ENCODE results near the gene FKBP3. TPM values are rescaled to one million over a fixed set of nuclear protein-coding genes. Genes with fewer than 3 reads are reported as not detected.

Gene FKBP3
- total RNA-seq: 121 and 125 TPM in 2 replicates
- long read RNA-seq, transcript FKBP3-202 (7 exons, 1,346 nt): major isoform, 43 of 50 reads
- long read RNA-seq, partial matches to known transcripts: 3 of 50 reads
- long read RNA-seq, other reads (novel, unspliced or antisense): 4 of 50 reads

DNA sequence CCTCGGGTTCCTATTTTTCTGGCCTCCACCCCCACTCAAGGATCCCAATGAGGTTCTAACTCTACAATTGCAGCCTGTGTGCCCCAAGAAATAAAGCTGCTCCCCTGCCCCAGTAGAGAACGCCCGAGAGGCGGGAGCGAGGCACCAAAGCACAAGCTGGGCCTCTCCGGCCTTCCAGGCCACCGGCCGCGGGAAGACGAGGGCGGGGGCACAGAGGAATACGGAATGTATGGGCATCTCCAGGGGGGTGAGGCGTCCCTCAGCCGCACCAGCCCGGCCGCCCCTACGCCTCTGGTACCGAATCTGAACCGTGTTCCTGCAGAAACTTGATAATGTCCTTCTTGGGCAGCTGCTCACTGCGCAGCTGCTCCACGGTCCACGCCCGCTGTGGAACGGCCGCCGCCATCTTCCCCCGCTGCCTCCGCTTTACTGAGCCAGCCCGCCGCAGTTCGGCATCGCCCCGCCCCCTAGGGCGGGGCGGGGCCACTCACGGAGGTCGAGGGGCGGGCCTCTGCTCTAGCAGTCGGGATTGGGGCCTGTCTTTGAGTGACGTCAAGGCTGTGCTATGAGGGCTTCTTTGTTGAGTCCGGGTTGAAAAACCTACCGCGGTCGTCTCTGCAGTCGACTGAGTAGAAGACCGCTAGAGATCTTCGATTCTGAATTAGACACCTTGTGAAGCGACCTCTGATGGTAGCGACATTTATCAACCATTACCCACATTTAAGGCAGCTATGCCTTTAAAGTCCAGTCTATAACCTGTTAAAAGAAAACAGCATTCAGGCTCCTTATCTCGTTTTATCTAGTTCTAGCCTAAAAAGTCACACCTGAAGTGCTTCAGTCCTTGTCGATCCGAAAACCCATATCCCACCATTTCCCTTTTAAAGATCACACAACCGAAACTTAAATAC, at the start of gene FKBP3:
Gene FKBP3 (minus strand): TSS at position 431 of the 908 bp plus-strand sequence. CDS start 25 bp downstream, at position 406.
- peak; percentile 92 for DNase-seq (ENCODE audit: low spot score, unreplicated experiment)
- Mint-ChIP-seq H3K4me3 (ENCODE audit: low read depth) (peak within 1 kb of the TSS; percentile 96), H3K27ac (peak within 1 kb of the TSS; percentile 99), H3K27me3 (no peaks in the 10 kb centered on the region), H3K4me1 (ENCODE audit: low read depth) (peaks cover 27% of the 10 kb centered on the region), H3K9me3 (ENCODE audit: low read depth) (no peaks in the 10 kb centered on the region), H3K36me3 (ENCODE audit: insufficient read depth) (no peaks in the 10 kb centered on the region)
- no peak for TF ChIP-seq CTCF (IDR thresholded peaks at IDR 0.05; ENCODE audit: unreplicated experiment)

DNA sequence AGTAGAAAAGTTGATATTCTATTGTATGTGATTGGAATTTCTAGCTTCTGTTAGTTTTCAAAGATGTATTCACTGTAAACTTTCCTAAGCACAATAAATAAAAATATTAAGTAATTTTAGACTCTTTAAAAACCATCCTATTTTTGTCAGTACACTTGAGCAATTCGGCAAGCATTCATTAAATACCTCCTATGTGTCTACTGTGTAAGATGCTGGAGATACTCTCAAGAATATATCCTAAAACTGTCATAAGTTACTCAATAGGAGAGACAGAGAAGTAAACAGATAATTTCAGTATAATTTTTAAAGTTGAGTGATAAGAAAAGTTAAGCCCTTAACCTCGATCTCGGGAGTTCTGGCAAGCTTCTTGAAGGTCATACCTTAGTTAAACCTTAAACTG, 47.5 kb upstream of the FKBP3 start:
- Mint-ChIP-seq H3K27me3 (no peaks in the 10 kb centered on the region), H3K4me3 (ENCODE audit: low read depth) (no peak overlapping the region), H3K9me3 (ENCODE audit: low read depth) (no peaks in the 10 kb centered on the region), H3K36me3 (ENCODE audit: insufficient read depth) (peaks cover under 1% of the 10 kb centered on the region), H3K27ac (no peak overlapping the region), H3K4me1 (ENCODE audit: low read depth) (no peaks in the 10 kb centered on the region)
- no peak for DNase-seq (ENCODE audit: low spot score, unreplicated experiment)
- no peak for TF ChIP-seq CTCF (IDR thresholded peaks at IDR 0.05; ENCODE audit: unreplicated experiment)

DNA sequence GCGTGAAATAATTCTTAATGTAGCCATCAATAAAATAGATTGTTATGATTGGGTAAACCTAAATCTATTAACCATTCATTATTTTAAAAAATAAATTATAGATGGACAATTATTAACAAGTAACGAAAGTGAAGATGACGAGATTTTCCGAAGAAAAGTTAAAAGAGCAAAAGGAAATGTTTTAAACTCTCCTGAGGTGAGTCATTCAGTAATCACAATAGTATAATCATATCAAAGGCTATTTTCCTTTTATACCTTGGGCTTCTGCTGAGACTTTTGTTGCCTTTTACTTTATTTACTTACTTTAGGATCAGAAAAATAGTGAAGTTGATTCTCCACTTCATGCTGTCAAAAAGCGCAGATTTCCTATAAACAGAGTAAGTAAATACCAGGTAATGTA, 47.0 kb upstream of the FKBP3 start:
- Mint-ChIP-seq H3K9me3 (ENCODE audit: low read depth) (no peaks in the 10 kb centered on the region), H3K4me3 (ENCODE audit: low read depth) (no peak overlapping the region)

DNA sequence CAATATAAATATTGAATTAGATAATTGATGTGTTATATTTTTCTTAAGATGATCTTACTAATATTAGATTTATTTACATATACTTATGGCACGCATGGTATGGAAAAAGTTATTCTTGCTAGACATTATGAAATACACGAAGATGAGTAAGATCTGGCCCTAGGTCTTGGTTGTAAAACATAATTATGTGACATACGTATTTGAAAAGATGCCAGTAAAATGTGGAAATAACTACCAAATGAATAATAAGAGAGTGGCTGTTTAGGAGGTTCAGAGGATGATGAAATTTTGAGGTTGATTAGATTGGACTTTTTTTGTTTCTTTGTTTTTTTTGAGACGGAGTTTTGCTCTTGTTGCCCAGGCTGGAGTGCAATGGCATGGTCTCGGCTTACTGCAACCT, 42.8 kb upstream of the FKBP3 start:
- Mint-ChIP-seq H3K9me3 (ENCODE audit: low read depth) (no peaks in the 10 kb centered on the region), H3K27me3 (no peaks in the 10 kb centered on the region), H3K27ac (no peak overlapping the region), H3K4me3 (ENCODE audit: low read depth) (no peak overlapping the region), H3K36me3 (ENCODE audit: insufficient read depth) (no peaks in the 10 kb centered on the region), H3K4me1 (ENCODE audit: low read depth) (no peaks in the 10 kb centered on the region)
- DNase-seq (ENCODE audit: low spot score, unreplicated experiment): no peak
- TF ChIP-seq CTCF (IDR thresholded peaks at IDR 0.05; ENCODE audit: unreplicated experiment): no peak

More for the DNA sequence above, 47.0 kb upstream of the FKBP3 start:
- no peak for DNase-seq (ENCODE audit: low spot score, unreplicated experiment)
- no peak for TF ChIP-seq CTCF (IDR thresholded peaks at IDR 0.05; ENCODE audit: unreplicated experiment)
- H3K27me3 Mint-ChIP-seq: no peaks in the 10 kb centered on the region
- no peaks in the 10 kb centered on the region for H3K4me1 Mint-ChIP-seq (ENCODE audit: low read depth)
- no peak overlapping the region for H3K27ac Mint-ChIP-seq
- H3K36me3 Mint-ChIP-seq (ENCODE audit: insufficient read depth): no peaks in the 10 kb centered on the region

GRCh38 chr14:45169906-45170305, 35.6 kb upstream of the FKBP3 start:
- no peak for DNase-seq (ENCODE audit: low spot score, unreplicated experiment)
- H3K36me3 Mint-ChIP-seq (ENCODE audit: insufficient read depth): peaks cover 2% of the 10 kb centered on the region
- no peak overlapping the region for H3K4me3 Mint-ChIP-seq (ENCODE audit: low read depth)
- no peaks in the 10 kb centered on the region for H3K4me1 Mint-ChIP-seq (ENCODE audit: low read depth)
- no peak overlapping the region for H3K27ac Mint-ChIP-seq
- no peaks in the 10 kb centered on the region for H3K27me3 Mint-ChIP-seq
- no peaks in the 10 kb centered on the region for H3K9me3 Mint-ChIP-seq (ENCODE audit: low read depth)
- TF ChIP-seq CTCF (IDR thresholded peaks at IDR 0.05; ENCODE audit: unreplicated experiment): no peak

Measured in progenitor cell of endocrine pancreas (in vitro differentiated cells).